Measurements from ENCODE around the gene RIC8A.

The RIC8A gene

GRCh38 chr11:250740-251299, 43.3 kb downstream of the RIC8A start:
- peak; percentile 72 for DNase-seq

- no peak for DNase-seq
Measured at GRCh38 chr11:251550-251949, 44.0 kb downstream of the RIC8A start.

GRCh38 chr11:252666-253065, 45.2 kb downstream of the RIC8A start:
- DNase-seq, result no peak

- no peak for DNase-seq
Measured at GRCh38 chr11:253160-253885, 45.8 kb downstream of the RIC8A start.

GRCh38 chr11:253886-254270, 46.4 kb downstream of the RIC8A start:
- DNase-seq, result no peak

- DNase-seq, result no peak
Measured at GRCh38 chr11:255176-255575, 47.7 kb downstream of the RIC8A start.

GRCh38 chr11:255816-256215, 48.3 kb downstream of the RIC8A start:
- no peak for DNase-seq

GRCh38 chr11:256952-257737, 49.6 kb downstream of the RIC8A start:
- DNase-seq, result no peak

GRCh38 chr11:257766-258493, 50.4 kb downstream of the RIC8A start:
- no peak for DNase-seq

GRCh38 chr11:259413-259812, 51.9 kb downstream of the RIC8A start:
- DNase-seq, result no peak

GRCh38 chr11:261624-262023, 54.1 kb downstream of the RIC8A start:
- DNase-seq, result no peak
